MM.1S (cell line): Measurements from ENCODE around the gene USO1.

Source experiments
- DNase-seq: peaks from one replicate; pipeline ENCODE4 v3.0.0-alpha.2; 2015
- H2AFZ ChIP-seq: fragments of 300-600 bp; sonication (generic); 2 replicates; pipeline ENCODE4 v1.6.0; 2016; ENCODE audit warnings: antibody characterized with exemption, low read length
- H3F3A ChIP-seq: fragments of 300-600 bp; sonication (generic); 2 replicates; pipeline ENCODE4 v1.6.1; 2016; ENCODE audit warnings: mild to moderate bottlenecking, antibody characterized with exemption, low read length, moderate library complexity, mixed read lengths; ENCODE audit not compliant: insufficient read depth
- H3K27ac ChIP-seq: fragments of 300-600 bp; sonication (generic); 2 replicates; pipeline ENCODE4 v1.5.1; 2016; ENCODE audit warnings: mild to moderate bottlenecking, low read length
- H3K27me3 ChIP-seq: fragments of 300-600 bp; sonication (generic); replicated peaks from 2 replicates; pipeline ENCODE4 v1.6.0; 2016; ENCODE audit warnings: low read length; ENCODE audit not compliant: insufficient read depth
- H3K36me3 ChIP-seq: fragments of 300-600 bp; sonication (generic); replicated peaks from 2 replicates; pipeline ENCODE4 v1.6.1; 2016; ENCODE audit warnings: mild to moderate bottlenecking, low read length, mixed read lengths; ENCODE audit not compliant: insufficient read depth
- H3K4me1 ChIP-seq: fragments of 300-600 bp; sonication (generic); 2 replicates; pipeline ENCODE4 v1.6.1; 2016; ENCODE audit warnings: low read length, mixed read lengths
- H3K4me2 ChIP-seq: fragments of 300-600 bp; sonication (generic); 2 replicates; pipeline ENCODE4 v1.6.0; 2016; ENCODE audit warnings: low read depth, low read length
- H3K4me3 ChIP-seq: fragments of 300-600 bp; sonication (generic); 2 replicates; pipeline ENCODE4 v1.5.1; 2016; ENCODE audit warnings: low read length, mixed read lengths
- H3K79me2 ChIP-seq: fragments of 300-600 bp; sonication (generic); 2 replicates; pipeline ENCODE4 v1.6.1; 2016; ENCODE audit warnings: mixed run types, low read length, mixed read lengths
- H3K9ac ChIP-seq: fragments of 300-600 bp; sonication (generic); 2 replicates; pipeline ENCODE4 v1.6.1; 2016; ENCODE audit warnings: low read length, mixed read lengths
- H3K9me2 ChIP-seq: fragments of 300-600 bp; sonication (generic); replicated peaks from 2 replicates; pipeline ENCODE4 v1.6.1; 2016; ENCODE audit warnings: mild to moderate bottlenecking, low read length, mixed read lengths; ENCODE audit not compliant: insufficient read depth
- H3K9me3 ChIP-seq: fragments of 300-600 bp; sonication (generic); replicated peaks from 2 replicates; pipeline ENCODE4 v1.6.1; 2016; ENCODE audit warnings: mild to moderate bottlenecking, low read length, mixed read lengths; ENCODE audit not compliant: insufficient read depth
- H4K20me1 ChIP-seq: fragments of 300-600 bp; sonication (generic); 2 replicates; pipeline ENCODE4 v1.6.1; 2016; ENCODE audit warnings: mild to moderate bottlenecking, low read length, moderate library complexity, mixed read lengths; ENCODE audit not compliant: insufficient read depth
- CTCF ChIP-seq: fragments of 300-600 bp; sonication (generic); IDR thresholded peaks from 2 replicates; pipeline ENCODE4 v1.5.1; 2016; ENCODE audit warnings: antibody characterized with exemption, low read length, mixed read lengths
- EZH2 ChIP-seq: fragments of 300-600 bp; sonication (generic); optimal IDR thresholded peaks from 2 replicates; pipeline ENCODE3; 2017; ENCODE audit warnings: low read depth, mild to moderate bottlenecking, antibody characterized with exemption, low read length, mixed read lengths
- EZH2phosphoT487 ChIP-seq: fragments of 300-600 bp; sonication (generic); IDR thresholded peaks from 2 replicates; pipeline ENCODE4 v1.6.1; 2018; ENCODE audit warnings: antibody characterized with exemption, low read length

USO1 gene

GRCh38 chr4:75822416-75822815 lies 98.0 kb downstream of the USO1 start:
- no peak for DNase-seq
- no peak overlapping the region for H3K27ac ChIP-seq
- no peaks in the 10 kb centered on the region for H3K9me3 ChIP-seq
- no peaks in the 10 kb centered on the region for H3F3A ChIP-seq
- no peak overlapping the region for H3K9ac ChIP-seq
- H3K36me3 ChIP-seq: no peaks in the 10 kb centered on the region
- H3K4me1 ChIP-seq: no peaks in the 10 kb centered on the region
- H2AFZ ChIP-seq: no peak overlapping the region
- no peaks in the 10 kb centered on the region for H3K9me2 ChIP-seq
- no peaks in the 10 kb centered on the region for H3K27me3 ChIP-seq
- H3K4me3 ChIP-seq: no peak overlapping the region
- H3K4me2 ChIP-seq: no peak overlapping the region
- H4K20me1 ChIP-seq: no peaks in the 10 kb centered on the region
- TF ChIP-seq CTCF: no peak
- no peak for TF ChIP-seq EZH2
- no peak for TF ChIP-seq EZH2phosphoT487
- H3K79me2 ChIP-seq: no peaks in the 10 kb centered on the region

- DNase-seq: no peak
- Histone ChIP-seq H4K20me1 (no peaks in the 10 kb centered on the region), H3K9me3 (no peaks in the 10 kb centered on the region), H3K36me3 (no peaks in the 10 kb centered on the region), H3K27me3 (no peaks in the 10 kb centered on the region), H2AFZ (no peak overlapping the region), H3K4me2 (no peak overlapping the region), H3K9ac (no peak overlapping the region), H3K4me3 (no peak overlapping the region), H3K9me2 (no peaks in the 10 kb centered on the region), H3F3A (no peaks in the 10 kb centered on the region), H3K27ac (no peak overlapping the region), H3K4me1 (no peaks in the 10 kb centered on the region), H3K79me2 (no peaks in the 10 kb centered on the region)
- no peak for TF ChIP-seq EZH2
- no peak for TF ChIP-seq EZH2phosphoT487
- TF ChIP-seq CTCF: no peak
Measured at GRCh38 chr4:75823812-75824211, 99.4 kb downstream of the USO1 start.

GRCh38 chr4:75830906-75831305 lies 106.5 kb downstream of the USO1 start:
- TF ChIP-seq EZH2phosphoT487 (no peak), CTCF (no peak), EZH2 (no peak)
- no peaks in the 10 kb centered on the region for H4K20me1 ChIP-seq
- H3K36me3 ChIP-seq: no peaks in the 10 kb centered on the region
- no peaks in the 10 kb centered on the region for H3K79me2 ChIP-seq
- no peaks in the 10 kb centered on the region for H3K4me1 ChIP-seq
- no peaks in the 10 kb centered on the region for H3K9me2 ChIP-seq
- no peak overlapping the region for H2AFZ ChIP-seq
- DNase-seq: no peak
- no peak overlapping the region for H3K9ac ChIP-seq
- H3F3A ChIP-seq: no peaks in the 10 kb centered on the region
- no peak overlapping the region for H3K4me2 ChIP-seq
- no peaks in the 10 kb centered on the region for H3K9me3 ChIP-seq
- no peak overlapping the region for H3K4me3 ChIP-seq
- H3K27ac ChIP-seq: no peak overlapping the region
- no peaks in the 10 kb centered on the region for H3K27me3 ChIP-seq
